Liver (tissue), 9 donors: ENCODE data around the gene FBP1. TPM values are rescaled to one million over a fixed set of nuclear protein-coding genes. Genes with fewer than 3 reads are reported as not detected.

Source experiments
- DNase-seq: peaks from one replicate; pipeline ENCODE4 v3.0.0-alpha.2; 2017; ENCODE audit warnings: low spot score
- H3K27ac ChIP-seq, 2 donors: one replicate each; pipeline ENCODE4 v1.7.0; 2013; ENCODE audit warnings: inconsistent platforms in 2 of 2, low read length in 2 of 2, control low read depth in 1 of 2, low read depth in 1 of 2, mild to moderate bottlenecking in 1 of 2
- H3K27me3 ChIP-seq, 4 donors: one replicate each; pipeline versions ENCODE4 v1.6.1 to v1.7.0; 2013; ENCODE audit warnings: low read length in 3 of 4, inconsistent platforms in 1 of 4, mild to moderate bottlenecking in 1 of 4, moderate library complexity in 1 of 4; ENCODE audit not compliant: control insufficient read depth in 4 of 4, insufficient read depth in 4 of 4
- H3K36me3 ChIP-seq, 4 donors: one replicate each; pipeline versions ENCODE4 v1.6.1 to v1.7.0; 2013; ENCODE audit warnings: low read length in 3 of 4, mild to moderate bottlenecking in 3 of 4, low read depth in 1 of 4, moderate library complexity in 1 of 4; ENCODE audit not compliant: control insufficient read depth in 4 of 4, insufficient read depth in 3 of 4
- H3K4me1 ChIP-seq, 4 donors: one replicate each; pipeline versions ENCODE4 v1.6.1 to v1.7.0; 2013; ENCODE audit warnings: low read length in 3 of 4, mild to moderate bottlenecking in 3 of 4, moderate library complexity in 1 of 4; ENCODE audit not compliant: control insufficient read depth in 4 of 4, insufficient read depth in 4 of 4
- H3K4me3 ChIP-seq, 3 donors: one replicate each; pipeline versions ENCODE4 v1.6.1 to v1.7.0; 2013; ENCODE audit warnings: low read length in 3 of 3, control low read depth in 1 of 3, low read depth in 1 of 3, mild to moderate bottlenecking in 1 of 3
- H3K9ac ChIP-seq, 2 donors: one replicate each; pipeline ENCODE4 v1.7.0; 2013; ENCODE audit warnings: low read length in 2 of 2, mild to moderate bottlenecking in 2 of 2, moderate library complexity in 2 of 2, control low read depth in 1 of 2, low read depth in 1 of 2
- H3K9me3 ChIP-seq, 4 donors: one replicate each; pipeline versions ENCODE4 v1.6.1 to v1.7.0; 2013; ENCODE audit warnings: low read length in 3 of 4; ENCODE audit not compliant: control insufficient read depth in 4 of 4
- ATF3 ChIP-seq: IDR thresholded peaks from 2 replicates; pipeline ENCODE4 v1.6.1; 2016; ENCODE audit warnings: antibody characterized with exemption
- FOXA1 ChIP-seq: IDR thresholded peaks from 2 replicates; pipeline ENCODE4 v1.6.1; 2016; ENCODE audit warnings: antibody characterized with exemption
- FOXA2 ChIP-seq: IDR thresholded peaks from 2 replicates; pipeline ENCODE4 v1.6.1; 2016; ENCODE audit warnings: antibody characterized with exemption
- GABPA ChIP-seq, 2 donors: IDR thresholded peaks in 1 of 2; conservative IDR thresholded peaks in 1 of 2; 2 replicates each; pipeline ENCODE4 v1.6.1; 2016; ENCODE audit warnings: antibody characterized with exemption in 2 of 2, mild to moderate bottlenecking in 1 of 2, moderate library complexity in 1 of 2
- HNF4A ChIP-seq, 2 donors: conservative IDR thresholded peaks; 2 replicates each; pipeline ENCODE4 v1.6.1; 2016; ENCODE audit warnings: antibody characterized with exemption in 2 of 2, mild to moderate bottlenecking in 2 of 2
- HNF4G ChIP-seq: IDR thresholded peaks from 2 replicates; pipeline ENCODE4 v1.6.1; 2016; ENCODE audit warnings: antibody characterized with exemption
- NR2F2 ChIP-seq: IDR thresholded peaks from 2 replicates; pipeline ENCODE4 v1.6.1; 2016; ENCODE audit warnings: antibody characterized with exemption
- RAD21 ChIP-seq, 2 donors: IDR thresholded peaks; 2 replicates each; pipeline ENCODE4 v1.6.1; 2016; ENCODE audit warnings: antibody characterized with exemption in 2 of 2, mild to moderate bottlenecking in 2 of 2
- REST ChIP-seq: IDR thresholded peaks from 2 replicates; pipeline ENCODE4 v1.6.1; 2016; ENCODE audit warnings: antibody characterized with exemption, mild to moderate bottlenecking
- TAF1 ChIP-seq: conservative IDR thresholded peaks from 2 replicates; pipeline ENCODE4 v1.6.1; 2016; ENCODE audit warnings: antibody characterized with exemption, mild to moderate bottlenecking
- YY1 ChIP-seq: IDR thresholded peaks from 2 replicates; pipeline ENCODE4 v1.6.1; 2016; ENCODE audit warnings: antibody characterized with exemption, mild to moderate bottlenecking
- ZBTB33 ChIP-seq: IDR thresholded peaks from 2 replicates; pipeline ENCODE4 v1.6.1; 2016; ENCODE audit warnings: antibody characterized with exemption
- WGBS: extraction: QIAGEN DNeasy Blood & Tissue Kit; methylation state at CpG from one replicate; pipeline ENCODE4 v1.1.7; 2013; 5-methylcytosine and 5-hydroxymethylcytosine counted together
- polyA plus RNA-seq, 2 donors: library from polyadenylated mRNA; stranded (reverse) in 1 of 2; unstranded in 1 of 2; fragments of 200-250 nt in 1 of 2; fragments of >200 nt in 1 of 2; fragmentation: Nextera tagmentation in 1 of 2; extraction: Ambion mirVana in 1 of 2; gene quantifications; one replicate each; pipeline versions ENCODE4 v1.2.1 to v1.2.3, GENCODE V29; 2013 to 2015
- total RNA-seq, 2 donors: library from RNA; depleted of rRNA; stranded (reverse); fragments of >200 nt; gene quantifications; one replicate each; pipeline ENCODE4 v1.2.3, GENCODE V29; 2014
- donor health status: healthy.
- donor health status: healthy.
- donor health status: healthy.
- donor health status: healthy.
- donor health status: healthy.

The FBP1 gene
- total and polyA plus RNA-seq, 4 donors: 27.8 to 574 (median 317) TPM

- no peak for DNase-seq
- WGBS: 76% methylated on average over 3 of the region's 3 CpGs
- no peaks in the 10 kb centered on the region for H3K36me3 ChIP-seq
- peak overlapping the region; percentile 22 to 93 for H3K9ac ChIP-seq
- no peaks in the 10 kb centered on the region for H3K9me3 ChIP-seq
- TF ChIP-seq GABPA (IDR thresholded peaks at IDR 0.05 in 1 of 2, conservative IDR thresholded peaks at IDR 0.05 in 1 of 2) (no peak), HNF4A (conservative IDR thresholded peaks at IDR 0.05) (no peak), FOXA2 (no peak), ZBTB33 (no peak)
- peak overlapping the region; percentile 95 to 96 for H3K27ac ChIP-seq
- H3K4me1 ChIP-seq: peaks cover 14 to 44% (median 29%) of the 10 kb centered on the region in 4 donors
- H3K4me3 ChIP-seq: no peak overlapping the region
- H3K27me3 ChIP-seq: no peaks in the 10 kb centered on the region
Observed at GRCh38 chr9:94665613-94666012, 26.3 kb upstream of the FBP1 start.

- Histone ChIP-seq H3K36me3 (no peaks in the 10 kb centered on the region), H3K4me3 (no peak overlapping the region), H3K9ac (no peak overlapping the region), H3K4me1 (peaks cover 14 to 44% (median 29%) of the 10 kb centered on the region in 4 donors), H3K27me3 (no peaks in the 10 kb centered on the region), H3K27ac (peak overlapping the region; percentile 95 to 96), H3K9me3 (no peaks in the 10 kb centered on the region)
- TF ChIP-seq NR2F2 (no peak), ATF3 (no peak), RAD21 (IDR thresholded peaks at IDR 0.05) (peak in 1 of 2 donors; percentile 3), YY1 (peak; percentile 11), FOXA1 (no peak), ZBTB33 (no peak), REST (no peak), HNF4G (no peak), TAF1 (no peak), GABPA (IDR thresholded peaks at IDR 0.05 in 1 of 2, conservative IDR thresholded peaks at IDR 0.05 in 1 of 2) (no peak)
- DNase-seq: no peak
- WGBS: 36% methylated on average over 2 of the region's 2 CpGs
Observed at GRCh38 chr9:94664801-94665200, 25.5 kb upstream of the FBP1 start.
